Esophagus muscularis mucosa (tissue), 4 donors: ENCODE results near the gene LHX5. TPM values are rescaled to one million over a fixed set of nuclear protein-coding genes. Genes with fewer than 3 reads are reported as not detected.

Experiments used
- DNase-seq: peaks from one replicate; pipeline ENCODE4 v3.0.0-alpha.2; 2017; ENCODE audit errors: extremely low spot score
- H3K27ac ChIP-seq, 4 donors: fragments of 200-600 bp; sonication (generic); replicated peaks in 1 of 4; 1 replicate in 3 of 4; 2 replicates in 1 of 4; pipeline ENCODE4 v1.5.1; 2016 to 2019; ENCODE audit warnings: mild to moderate bottlenecking in 1 of 4
- H3K27me3 ChIP-seq, 4 donors: fragments of 200-600 bp; sonication (generic); one replicate each; pipeline versions ENCODE4 v1.5.1 to v1.6.0; 2016 to 2019
- H3K36me3 ChIP-seq, 4 donors: fragments of 200-600 bp; sonication (generic); one replicate each; pipeline ENCODE4 v1.5.1; 2016 to 2019
- H3K4me1 ChIP-seq, 4 donors: fragments of 200-600 bp; sonication (generic); one replicate each; pipeline ENCODE4 v1.5.1; 2016 to 2019
- H3K4me3 ChIP-seq, 4 donors: fragments of 200-600 bp; sonication (generic); 1 replicate in 2 of 4; 2 replicates in 2 of 4; pipeline ENCODE4 v1.5.1; 2016 to 2019; ENCODE audit warnings: mild to moderate bottlenecking in 4 of 4, moderate library complexity in 1 of 4
- H3K9me3 ChIP-seq, 4 donors: fragments of 200-600 bp; sonication (generic); 1 replicate in 3 of 4; 2 replicates in 1 of 4; pipeline ENCODE4 v1.5.1; 2016 to 2019
- EP300 ChIP-seq: sonication (generic); formaldehyde crosslinking; IDR thresholded peaks from one replicate; pipeline ENCODE4 v1.6.1; 2017; ENCODE audit warnings: antibody characterized with exemption
- POLR2A ChIP-seq: fragments of 450-650 bp; IDR thresholded peaks from one replicate; pipeline ENCODE4 v1.6.1; 2017; ENCODE audit warnings: antibody characterized with exemption, moderate library complexity, mild to moderate bottlenecking, low read depth
- POLR2AphosphoS5 ChIP-seq, 2 donors: sonication (generic); formaldehyde crosslinking; IDR thresholded peaks; one replicate each; pipeline ENCODE4 v1.6.1; 2017; ENCODE audit warnings: antibody characterized with exemption in 2 of 2
- WGBS: methylation state at CpG from one replicate; pipeline ENCODE4 v1.1.5; 2018; 5-methylcytosine and 5-hydroxymethylcytosine counted together
- intact Hi-C: fragments of 100-400 bp; cut with DNase I; formaldehyde crosslinking; loops from one replicate; pipeline ENCODE4 v1.15.1; 2023
- total RNA-seq, 4 donors: library from RNA; depleted of rRNA; stranded (reverse); fragments of >200 nt; gene quantifications; one replicate each; pipeline versions ENCODE4 v1.1.0 to v1.2.1, GENCODE V29; 2016
- TF ChIP-seq, protein P1 (sequence below), 3 experiments: fragments of 200-600 bp in 2 of 3; fragments of 450-650 bp in 1 of 3; sonication (generic) in 2 of 3; IDR thresholded peaks; one replicate each; pipeline ENCODE4 v1.5.1; 2017 to 2019; ENCODE audit warnings: antibody characterized with exemption in 3 of 3, mild to moderate bottlenecking in 2 of 3, moderate library complexity in 1 of 3

The LHX5 gene
- total RNA-seq, 4 donors from 2014 or later, result not detected

DNA sequence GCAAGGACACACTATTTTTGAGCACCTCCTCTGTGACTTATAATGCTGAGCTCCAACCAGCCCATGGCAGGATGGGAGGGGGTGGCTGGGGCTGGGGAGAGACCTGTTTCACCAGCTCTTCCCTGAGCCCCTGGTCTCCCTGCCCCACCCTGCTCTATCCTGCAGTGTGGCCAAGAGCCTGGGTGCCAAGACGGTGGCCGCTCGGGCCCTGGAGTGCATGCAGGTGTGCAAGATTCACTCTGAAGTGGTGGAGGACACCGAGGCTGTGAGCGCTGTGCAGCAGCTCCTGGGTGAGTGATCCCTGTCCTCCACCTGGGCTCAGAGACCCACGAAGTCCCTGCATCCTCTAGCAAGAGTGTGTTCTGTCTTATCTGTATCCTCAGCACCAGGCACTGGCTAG, 35.1 kb downstream of the LHX5 start:
- Histone ChIP-seq H3K4me3 (no peak overlapping the region), H3K9me3 (no peaks in the 10 kb centered on the region), H3K27ac (no peak overlapping the region), H3K27me3 (peaks cover 0 to 26% (median 0%) of the 10 kb centered on the region in 4 donors), H3K4me1 (no peaks in the 10 kb centered on the region), H3K36me3 (no peaks in the 10 kb centered on the region)
- intact Hi-C loops, result no loop called here
- TF ChIP-seq, protein P1, sequence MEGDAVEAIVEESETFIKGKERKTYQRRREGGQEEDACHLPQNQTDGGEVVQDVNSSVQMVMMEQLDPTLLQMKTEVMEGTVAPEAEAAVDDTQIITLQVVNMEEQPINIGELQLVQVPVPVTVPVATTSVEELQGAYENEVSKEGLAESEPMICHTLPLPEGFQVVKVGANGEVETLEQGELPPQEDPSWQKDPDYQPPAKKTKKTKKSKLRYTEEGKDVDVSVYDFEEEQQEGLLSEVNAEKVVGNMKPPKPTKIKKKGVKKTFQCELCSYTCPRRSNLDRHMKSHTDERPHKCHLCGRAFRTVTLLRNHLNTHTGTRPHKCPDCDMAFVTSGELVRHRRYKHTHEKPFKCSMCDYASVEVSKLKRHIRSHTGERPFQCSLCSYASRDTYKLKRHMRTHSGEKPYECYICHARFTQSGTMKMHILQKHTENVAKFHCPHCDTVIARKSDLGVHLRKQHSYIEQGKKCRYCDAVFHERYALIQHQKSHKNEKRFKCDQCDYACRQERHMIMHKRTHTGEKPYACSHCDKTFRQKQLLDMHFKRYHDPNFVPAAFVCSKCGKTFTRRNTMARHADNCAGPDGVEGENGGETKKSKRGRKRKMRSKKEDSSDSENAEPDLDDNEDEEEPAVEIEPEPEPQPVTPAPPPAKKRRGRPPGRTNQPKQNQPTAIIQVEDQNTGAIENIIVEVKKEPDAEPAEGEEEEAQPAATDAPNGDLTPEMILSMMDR (IDR thresholded peaks at IDR 0.05), result no peak
- TF ChIP-seq POLR2AphosphoS5 (IDR thresholded peaks at IDR 0.05) (no peak), EP300 (no peak), POLR2A (no peak)
- DNase-seq, result no peak
- 60% methylated on average over 1 of the region's 6 CpGs for WGBS

DNA sequence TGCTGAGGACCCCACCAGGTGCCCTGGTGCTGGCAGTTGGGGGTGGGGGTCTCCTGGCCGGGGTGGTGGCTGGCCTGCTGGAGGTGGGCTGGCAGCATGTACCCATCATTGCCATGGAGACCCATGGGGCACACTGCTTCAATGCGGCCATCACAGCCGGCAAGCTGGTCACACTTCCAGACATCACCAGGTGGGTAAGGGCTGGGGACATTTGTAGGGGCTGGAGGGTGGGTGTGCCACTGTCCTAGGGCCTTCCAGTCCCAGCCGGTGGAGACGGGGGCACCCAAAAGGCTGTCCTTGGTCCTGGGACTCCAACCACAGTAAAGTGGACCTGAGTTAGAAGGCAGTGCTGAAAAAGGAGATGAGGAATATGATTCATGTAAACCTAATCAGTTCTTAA, 36.3 kb downstream of the LHX5 start:
- Histone ChIP-seq H3K4me1 (no peaks in the 10 kb centered on the region), H3K9me3 (no peaks in the 10 kb centered on the region), H3K36me3 (no peaks in the 10 kb centered on the region), H3K27me3 (peaks cover 0 to 15% (median 0%) of the 10 kb centered on the region in 4 donors), H3K4me3 (no peak overlapping the region), H3K27ac (no peak overlapping the region)
- DNase-seq, result no peak
- TF ChIP-seq, protein P1 (IDR thresholded peaks at IDR 0.05), result no peak
- TF ChIP-seq EP300 (no peak), POLR2AphosphoS5 (IDR thresholded peaks at IDR 0.05) (no peak)
- intact Hi-C loops, result no loop called here
- WGBS, result 80% methylated on average over 3 of the region's 5 CpGs

DNA sequence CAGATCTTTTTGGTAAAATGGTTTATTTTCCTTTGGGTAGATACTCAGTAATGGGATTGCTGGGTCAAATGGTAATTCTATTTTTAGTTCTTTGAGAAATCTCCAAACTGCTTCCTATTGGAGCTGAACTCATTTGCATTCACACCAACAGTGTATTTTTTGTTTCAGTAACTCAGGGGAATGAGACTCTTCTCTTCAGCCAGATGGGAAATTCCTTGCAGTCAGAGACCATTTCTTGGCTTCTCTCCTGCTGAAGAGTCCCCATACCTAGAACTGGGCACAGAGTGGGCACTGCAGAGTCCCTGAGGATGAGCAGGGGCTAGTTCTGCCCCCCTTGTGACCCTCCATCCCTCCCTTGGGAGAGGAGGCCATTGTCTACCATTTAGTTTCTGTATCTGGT, 38.7 kb downstream of the LHX5 start:
- no peak for DNase-seq
- H3K27ac ChIP-seq, result no peak overlapping the region
- TF ChIP-seq, protein P1 (IDR thresholded peaks at IDR 0.05), result no peak
- no peak for TF ChIP-seq EP300
- TF ChIP-seq POLR2AphosphoS5 (IDR thresholded peaks at IDR 0.05), result no peak
- TF ChIP-seq POLR2A, result no peak
- no peaks in the 10 kb centered on the region for H3K36me3 ChIP-seq
- H3K4me1 ChIP-seq, result no peaks in the 10 kb centered on the region
- intact Hi-C loops, result no loop called here
- no peak overlapping the region for H3K4me3 ChIP-seq
- H3K27me3 ChIP-seq, result peaks cover 0 to 10% (median 0%) of the 10 kb centered on the region in 4 donors
- no peaks in the 10 kb centered on the region for H3K9me3 ChIP-seq

DNA sequence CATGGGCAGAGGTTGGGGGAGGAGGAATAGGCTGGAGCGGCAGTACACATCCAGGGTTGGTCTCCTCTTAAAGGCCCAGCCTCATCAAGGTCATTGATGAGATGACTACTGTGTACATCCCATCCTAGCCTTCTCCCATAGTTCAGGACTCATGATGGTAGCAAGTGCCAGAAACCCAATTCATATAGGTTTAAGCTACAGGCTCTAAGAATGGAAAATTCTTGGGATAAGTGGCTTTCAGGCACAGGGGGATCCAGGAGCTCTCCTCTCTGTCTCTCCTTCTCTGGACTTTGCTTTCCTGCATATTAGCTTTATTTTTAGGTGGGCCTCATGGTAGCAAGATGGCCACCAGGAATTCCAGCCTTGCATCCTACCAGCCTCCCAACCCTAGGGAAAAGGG, 43.2 kb downstream of the LHX5 start:
- Histone ChIP-seq H3K27me3 (peaks cover 0 to 10% (median 0%) of the 10 kb centered on the region in 4 donors), H3K27ac (no peak overlapping the region), H3K36me3 (no peaks in the 10 kb centered on the region), H3K9me3 (no peaks in the 10 kb centered on the region), H3K4me1 (no peaks in the 10 kb centered on the region), H3K4me3 (no peak overlapping the region)
- 100% methylated on average over 1 of the region's 1 CpG for WGBS
- intact Hi-C loops, result loop anchor here (10.0 kb wide), 2 partner anchors 114 to 224 kb away; no protein-coding TSS in a partner anchor
- TF ChIP-seq POLR2AphosphoS5 (IDR thresholded peaks at IDR 0.05), result no peak
- TF ChIP-seq POLR2A, result no peak
- TF ChIP-seq, protein P1 (IDR thresholded peaks at IDR 0.05), result no peak
- TF ChIP-seq EP300, result no peak
- DNase-seq, result no peak

DNA sequence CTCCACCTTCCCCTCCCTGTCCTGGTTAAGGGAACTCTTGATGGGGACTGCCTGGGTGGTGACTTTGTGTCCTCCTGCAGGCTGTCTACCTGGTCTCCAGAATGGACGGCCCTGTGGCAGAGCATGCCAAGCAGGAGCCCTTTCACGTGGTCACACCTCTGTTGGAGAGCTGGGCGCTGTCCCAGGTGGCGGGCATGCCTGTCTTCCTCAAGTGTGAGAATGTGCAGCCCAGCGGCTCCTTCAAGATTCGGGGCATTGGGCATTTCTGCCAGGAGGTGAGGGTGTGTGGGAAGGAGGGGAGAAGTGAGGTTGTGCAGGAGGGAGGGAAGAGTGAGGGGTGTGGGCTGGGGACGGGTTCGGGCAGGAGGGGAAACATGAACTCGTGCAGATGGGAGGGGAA, 43.8 kb downstream of the LHX5 start:
- Histone ChIP-seq H3K4me1 (peaks cover 2 to 3% (median 3%) of the 10 kb centered on the region in 4 donors), H3K9me3 (no peaks in the 10 kb centered on the region), H3K4me3 (no peak overlapping the region), H3K27ac (no peak overlapping the region), H3K27me3 (peaks cover 0 to 10% (median 0%) of the 10 kb centered on the region in 4 donors), H3K36me3 (no peaks in the 10 kb centered on the region)
- intact Hi-C loops, result loop anchor here (10.0 kb wide), 2 partner anchors 113 to 223 kb away; no protein-coding TSS in a partner anchor
- TF ChIP-seq POLR2AphosphoS5 (IDR thresholded peaks at IDR 0.05) (no peak), POLR2A (no peak), EP300 (no peak)
- TF ChIP-seq, protein P1 (IDR thresholded peaks at IDR 0.05), result no peak
- WGBS, result 73% methylated on average over 9 of the region's 9 CpGs
- no peak for DNase-seq
